Activated CD8-positive, alpha-beta T cell treated with anti-CD3 and anti-CD28 coated beads for 36 hours (primary cell): ENCODE data around the gene FMNL2. TPM values are rescaled to one million over a fixed set of nuclear protein-coding genes. Genes with fewer than 3 reads are reported as not detected.

Experiments
- ATAC-seq: fragments of 200-7000 bp; cut with Tn5 transposase; one replicate; pipeline ENCODE4 v1.10.0; 2021; ENCODE audit warnings: mild to moderate bottlenecking, moderate library complexity
- CTCF ChIA-PET: fragments of 350-600 bp; sonication (Branson Sonifier 250); formaldehyde crosslinking; loops from one replicate; lab custom pipeline; 2021; ENCODE audit warnings: antibody characterized with exemption; lab: Charles Lee
- POLR2A ChIA-PET: fragments of 350-600 bp; sonication (Branson Sonifier 250); formaldehyde crosslinking; loops from one replicate; lab custom pipeline; 2021; ENCODE audit warnings: antibody characterized with exemption; lab: Charles Lee
- DNase-seq: peaks from one replicate; pipeline ENCODE4 v3.0.0-alpha.2; 2020
- H3K27ac Mint-ChIP-seq: one replicate; pipeline ENCODE4 v1.8.0; 2021; ENCODE audit warnings: mild to moderate bottlenecking, mixed read lengths
- H3K27me3 Mint-ChIP-seq: one replicate; pipeline ENCODE4 v1.8.0; 2021; ENCODE audit warnings: mixed read lengths
- H3K36me3 Mint-ChIP-seq: one replicate; pipeline ENCODE4 v1.8.0; 2021; ENCODE audit warnings: low read depth, mixed read lengths
- H3K4me1 Mint-ChIP-seq: one replicate; pipeline ENCODE4 v1.8.0; 2021; ENCODE audit warnings: low read depth, mixed read lengths
- H3K4me3 Mint-ChIP-seq: one replicate; pipeline ENCODE4 v1.8.0; 2021; ENCODE audit warnings: mild to moderate bottlenecking, moderate library complexity, mixed read lengths
- H3K9me3 Mint-ChIP-seq: one replicate; pipeline ENCODE4 v1.8.0; 2021; ENCODE audit warnings: mixed read lengths
- intact Hi-C: fragments of 100-400 bp; cut with micrococcal nuclease; formaldehyde crosslinking; loops from one replicate; pipeline ENCODE4 v1.10.0; 2022
- total RNA-seq, 2 experiments: library from RNA; stranded (reverse); gene quantifications; one replicate each; pipeline ENCODE4 v1.2.3, GENCODE V29; 2021
- TF ChIP-seq, protein P1 (sequence below): fragments of 200-600 bp; IDR thresholded peaks from one replicate; pipeline ENCODE4 v1.8.0; 2022; ENCODE audit warnings: antibody characterized with exemption, mild to moderate bottlenecking

The FMNL2 gene
- total RNA-seq, 2 experiments from 2014 or later: 1.1 TPM

DNA sequence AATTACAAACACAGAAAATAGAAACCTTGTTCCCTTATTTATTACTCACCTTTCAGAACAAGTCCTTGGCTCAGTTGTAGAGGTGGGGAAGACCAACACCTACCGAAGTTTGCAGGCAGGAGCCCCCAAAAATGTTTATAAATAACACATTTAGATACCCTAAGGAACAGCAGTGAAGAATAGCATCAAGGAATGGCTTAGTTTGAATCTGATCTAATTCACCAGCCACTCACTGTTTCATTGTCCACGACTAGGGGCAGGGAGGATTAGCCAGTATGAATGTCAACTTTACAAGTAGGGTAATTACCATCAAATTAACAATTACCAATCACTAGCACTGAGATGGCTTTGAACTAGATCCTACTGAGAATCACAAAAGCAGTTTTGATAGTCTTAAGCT is 316.9 kb downstream of the FMNL2 start:
- TF ChIP-seq, protein P1, sequence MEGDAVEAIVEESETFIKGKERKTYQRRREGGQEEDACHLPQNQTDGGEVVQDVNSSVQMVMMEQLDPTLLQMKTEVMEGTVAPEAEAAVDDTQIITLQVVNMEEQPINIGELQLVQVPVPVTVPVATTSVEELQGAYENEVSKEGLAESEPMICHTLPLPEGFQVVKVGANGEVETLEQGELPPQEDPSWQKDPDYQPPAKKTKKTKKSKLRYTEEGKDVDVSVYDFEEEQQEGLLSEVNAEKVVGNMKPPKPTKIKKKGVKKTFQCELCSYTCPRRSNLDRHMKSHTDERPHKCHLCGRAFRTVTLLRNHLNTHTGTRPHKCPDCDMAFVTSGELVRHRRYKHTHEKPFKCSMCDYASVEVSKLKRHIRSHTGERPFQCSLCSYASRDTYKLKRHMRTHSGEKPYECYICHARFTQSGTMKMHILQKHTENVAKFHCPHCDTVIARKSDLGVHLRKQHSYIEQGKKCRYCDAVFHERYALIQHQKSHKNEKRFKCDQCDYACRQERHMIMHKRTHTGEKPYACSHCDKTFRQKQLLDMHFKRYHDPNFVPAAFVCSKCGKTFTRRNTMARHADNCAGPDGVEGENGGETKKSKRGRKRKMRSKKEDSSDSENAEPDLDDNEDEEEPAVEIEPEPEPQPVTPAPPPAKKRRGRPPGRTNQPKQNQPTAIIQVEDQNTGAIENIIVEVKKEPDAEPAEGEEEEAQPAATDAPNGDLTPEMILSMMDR: no peak
- Mint-ChIP-seq H3K4me1 (peaks cover 10% of the 10 kb centered on the region), H3K27ac (no peak overlapping the region), H3K27me3 (no peaks in the 10 kb centered on the region), H3K4me3 (no peak overlapping the region), H3K36me3 (peaks cover 19% of the 10 kb centered on the region), H3K9me3 (no peaks in the 10 kb centered on the region)
- DNase-seq (no peak), ATAC-seq (no peak)
- ChIA-PET POLR2A (interaction anchor here (0.6 kb wide), 1 partner anchor 61 kb away, joined by 3 read pairs; no protein-coding TSS in a partner anchor), CTCF (no interaction called here)
- intact Hi-C loops: no loop called here

DNA sequence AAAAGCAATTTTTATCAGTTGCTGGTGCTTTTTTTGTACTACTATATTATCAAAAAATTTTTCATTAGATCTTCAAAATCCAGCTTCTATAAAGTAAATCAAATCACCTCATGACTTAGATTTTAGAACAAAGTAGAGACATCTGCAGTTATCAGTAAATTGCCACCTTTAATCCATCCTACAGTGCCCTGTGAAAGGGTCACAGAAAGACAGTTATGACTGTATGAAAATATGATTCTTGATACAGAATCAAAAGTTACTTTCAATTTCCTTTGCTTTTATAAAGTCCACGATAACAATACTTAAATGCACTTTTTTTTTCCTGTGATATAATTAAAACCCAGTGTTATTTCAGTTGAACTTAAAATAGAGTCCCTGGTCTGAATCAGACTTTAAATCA is 320.9 kb downstream of the FMNL2 start:
- Mint-ChIP-seq H3K27ac (peak overlapping the region; percentile 70), H3K4me3 (no peak overlapping the region), H3K9me3 (no peaks in the 10 kb centered on the region), H3K27me3 (no peaks in the 10 kb centered on the region), H3K4me1 (peaks cover 16% of the 10 kb centered on the region), H3K36me3 (peaks cover 37% of the 10 kb centered on the region)
- intact Hi-C loops: no loop called here
- DNase-seq (no peak), ATAC-seq (peak; percentile 74)
- ChIA-PET CTCF (no interaction called here), POLR2A (no interaction called here)
- TF ChIP-seq, protein P1: no peak

DNA sequence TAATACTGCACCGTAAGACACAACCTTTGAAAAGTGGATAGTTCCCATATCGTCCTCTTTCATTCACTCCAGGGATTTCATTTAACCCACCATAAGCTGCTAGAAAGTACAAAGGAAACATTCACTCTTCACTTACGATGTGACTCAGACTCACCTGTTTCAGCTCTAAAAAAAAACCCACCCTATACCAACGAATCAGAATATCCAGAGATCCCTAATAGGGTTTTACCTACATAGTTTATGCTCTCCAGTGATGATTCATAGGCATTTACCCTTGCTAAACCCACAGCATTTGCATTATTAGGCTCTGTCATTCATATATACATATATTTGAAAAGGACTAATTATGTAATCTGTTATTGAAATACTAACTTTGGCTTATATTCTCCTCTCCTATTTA is 322.1 kb downstream of the FMNL2 start:
- H3K27ac Mint-ChIP-seq: peak overlapping the region; percentile 58
- POLR2A ChIA-PET: interaction anchor here (0.7 kb wide), 1 partner anchor 36 kb away, joined by 3 read pairs; no protein-coding TSS in a partner anchor
- H3K27me3 Mint-ChIP-seq: no peaks in the 10 kb centered on the region
- ATAC-seq (peak; percentile 80), DNase-seq (no peak)
- no peaks in the 10 kb centered on the region for H3K9me3 Mint-ChIP-seq
- TF ChIP-seq, protein P1: no peak
- peaks cover 16% of the 10 kb centered on the region for H3K4me1 Mint-ChIP-seq
- intact Hi-C loops: no loop called here
- H3K36me3 Mint-ChIP-seq: peaks cover 43% of the 10 kb centered on the region
- CTCF ChIA-PET: no interaction called here
- H3K4me3 Mint-ChIP-seq: no peak overlapping the region

DNA sequence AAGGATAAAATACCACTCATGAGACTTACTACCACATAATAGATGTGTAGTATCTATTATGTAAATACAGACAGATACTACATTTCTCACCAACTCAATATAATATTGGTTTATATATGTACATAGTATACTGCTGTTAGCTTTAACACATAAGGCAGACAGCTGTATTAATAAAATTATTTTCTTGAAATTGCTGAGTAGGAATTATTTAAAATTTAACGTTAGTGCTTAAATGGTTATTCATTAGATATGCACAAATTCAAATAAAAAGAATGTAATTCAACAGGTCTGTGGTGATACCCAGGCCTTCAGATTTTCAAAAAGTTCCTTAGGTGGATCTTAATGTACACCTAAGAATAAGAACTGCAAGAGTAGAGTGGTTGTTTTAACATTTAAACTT is 323.2 kb downstream of the FMNL2 start:
- ChIA-PET POLR2A (no interaction called here), CTCF (no interaction called here)
- intact Hi-C loops: no loop called here
- Mint-ChIP-seq H3K36me3 (peaks cover 42% of the 10 kb centered on the region), H3K9me3 (no peaks in the 10 kb centered on the region), H3K4me1 (peaks cover 16% of the 10 kb centered on the region), H3K4me3 (no peak overlapping the region), H3K27me3 (no peaks in the 10 kb centered on the region), H3K27ac (no peak overlapping the region)
- TF ChIP-seq, protein P1: no peak
- no peak for ATAC-seq
- DNase-seq: no peak

DNA sequence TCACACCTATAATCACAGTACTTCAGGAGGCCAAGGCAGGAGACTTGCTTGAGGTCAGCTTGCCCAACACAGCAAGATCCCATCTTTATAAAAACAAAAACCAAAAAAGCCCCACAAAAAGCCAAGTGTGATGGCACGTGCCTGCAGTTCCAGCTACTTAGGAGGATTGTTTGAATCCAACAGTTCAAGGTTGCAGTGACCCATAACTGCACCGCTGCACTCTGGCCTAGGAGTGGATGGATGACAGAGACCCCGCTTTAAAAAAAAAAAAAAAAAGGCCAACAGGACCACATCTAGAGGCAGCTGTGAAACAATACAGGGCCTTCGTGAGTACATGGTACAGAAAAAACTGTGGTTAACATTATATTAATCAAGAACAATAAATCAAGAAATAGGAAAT is 326.1 kb downstream of the FMNL2 start:
- ChIA-PET POLR2A (no interaction called here), CTCF (interaction anchor here (1.3 kb wide), 1 partner anchor 34 kb away, joined by 4 read pairs; no protein-coding TSS in a partner anchor)
- peaks cover 13% of the 10 kb centered on the region for H3K4me1 Mint-ChIP-seq
- H3K4me3 Mint-ChIP-seq: no peak overlapping the region
- no peak for ATAC-seq
- no peaks in the 10 kb centered on the region for H3K27me3 Mint-ChIP-seq
- intact Hi-C loops: no loop called here
- TF ChIP-seq, protein P1: no peak
- no peak overlapping the region for H3K27ac Mint-ChIP-seq
- no peaks in the 10 kb centered on the region for H3K9me3 Mint-ChIP-seq
- no peak for DNase-seq
- H3K36me3 Mint-ChIP-seq: peaks cover 46% of the 10 kb centered on the region
